Cardiac muscle cell (in vitro differentiated cells and primary cell): ENCODE data around the gene LEMD2. TPM values are rescaled to one million over a fixed set of nuclear protein-coding genes. Genes with fewer than 3 reads are reported as not detected.

ENCODE experiments used
- DNase-seq, 2 donors: peaks; one replicate each; pipeline versions ENCODE4 v3.0.0 to v3.0.0-alpha.2; 2010 to 2017; ENCODE audit warnings: low read depth in 1 of 2, low spot score in 1 of 2
- H3K27ac ChIP-seq: fragments of 200-600 bp; sonication (generic); 2 replicates; pipeline ENCODE4 v1.5.1; 2016
- H3K27me3 ChIP-seq: fragments of 200-600 bp; sonication (generic); 2 replicates; pipeline ENCODE4 v1.6.0; 2016; ENCODE audit warnings: control low read depth
- H3K36me3 ChIP-seq: fragments of 200-600 bp; sonication (generic); 2 replicates; pipeline ENCODE4 v1.5.1; 2016; ENCODE audit warnings: control low read depth
- H3K4me1 ChIP-seq: fragments of 200-600 bp; sonication (generic); 2 replicates; pipeline ENCODE4 v1.8.1; 2017; ENCODE audit warnings: low read depth, mild to moderate bottlenecking, mixed run types
- H3K4me3 ChIP-seq: fragments of 200-600 bp; sonication (generic); 2 replicates; pipeline ENCODE4 v1.5.1; 2016; ENCODE audit warnings: mild to moderate bottlenecking
- H3K9me3 ChIP-seq: fragments of 200-600 bp; sonication (generic); 2 replicates; pipeline ENCODE4 v1.5.1; 2017; ENCODE audit warnings: low read depth, mild to moderate bottlenecking, control low read depth
- CTCF ChIP-seq: IDR thresholded peaks from 2 replicates; pipeline ENCODE4 v1.5.1; 2012; ENCODE audit warnings: low read depth, mild to moderate bottlenecking, low read length
- polyA plus RNA-seq: library from polyadenylated mRNA; unstranded; fragments of >200 nt; fragmentation: Nextera tagmentation; extraction: Ambion mirVana; gene quantifications from 2 replicates; pipeline ENCODE4 v1.2.1, GENCODE V29; 2016
- total RNA-seq: library from RNA; depleted of rRNA; stranded (reverse); fragments of >200 nt; gene quantifications from 2 replicates; pipeline ENCODE4 v1.2.3, GENCODE V29; 2016

Gene LEMD2
- total and polyA plus RNA-seq, 2 experiments from 2014 or later: 65.4 to 78.2 TPM

GRCh38 chr6:33809594-33809993 is 20.7 kb upstream of the LEMD2 start:
- no peaks in the 10 kb centered on the region for H3K36me3 ChIP-seq
- H3K4me1 ChIP-seq: no peaks in the 10 kb centered on the region
- H3K27ac ChIP-seq: no peak overlapping the region

GRCh38 chr6:33808641-33809180 is 19.8 kb upstream of the LEMD2 start:
- no peaks in the 10 kb centered on the region for H3K27me3 ChIP-seq
- no peak overlapping the region for H3K4me3 ChIP-seq
- no peaks in the 10 kb centered on the region for H3K4me1 ChIP-seq
- no peaks in the 10 kb centered on the region for H3K36me3 ChIP-seq
- DNase-seq: no peak
- no peaks in the 10 kb centered on the region for H3K9me3 ChIP-seq
- no peak for TF ChIP-seq CTCF
- no peak overlapping the region for H3K27ac ChIP-seq

More at GRCh38 chr6:33809594-33809993, 20.7 kb upstream of the LEMD2 start:
- Histone ChIP-seq H3K4me3 (no peak overlapping the region), H3K27me3 (no peaks in the 10 kb centered on the region), H3K9me3 (no peaks in the 10 kb centered on the region)
- TF ChIP-seq CTCF: no peak
- DNase-seq: no peak

- Histone ChIP-seq H3K4me3 (no peak overlapping the region), H3K27ac (no peak overlapping the region), H3K4me1 (no peaks in the 10 kb centered on the region), H3K9me3 (no peaks in the 10 kb centered on the region), H3K27me3 (no peaks in the 10 kb centered on the region), H3K36me3 (no peaks in the 10 kb centered on the region)
- TF ChIP-seq CTCF: no peak
- no peak for DNase-seq
These were observed 18.7 kb upstream of the LEMD2 start for GRCh38 chr6:33807606-33808005.

GRCh38 chr6:33806841-33807240 is 17.9 kb upstream of the LEMD2 start:
- TF ChIP-seq CTCF: no peak
- H3K36me3 ChIP-seq: no peaks in the 10 kb centered on the region
- no peak for DNase-seq
- H3K4me3 ChIP-seq: no peak overlapping the region
- no peaks in the 10 kb centered on the region for H3K27me3 ChIP-seq
- no peaks in the 10 kb centered on the region for H3K4me1 ChIP-seq
- no peak overlapping the region for H3K27ac ChIP-seq
- H3K9me3 ChIP-seq: no peaks in the 10 kb centered on the region

GRCh38 chr6:33803571-33804053 is 14.7 kb upstream of the LEMD2 start, which contains the start of gene MLN:
MLN (minus strand) TSS chr6:33804003; CDS start chr6:33801163, 2,840 bp downstream.
- Histone ChIP-seq H3K36me3 (no peaks in the 10 kb centered on the region), H3K4me1 (no peaks in the 10 kb centered on the region), H3K27ac (no peak within 1 kb of the TSS), H3K27me3 (no peaks in the 10 kb centered on the region), H3K4me3 (no peak within 1 kb of the TSS), H3K9me3 (no peaks in the 10 kb centered on the region)
- TF ChIP-seq CTCF: no peak
- DNase-seq: no peak
